ENCODE measurements around the gene RADIL.

- TF ChIP-seq CTCF (conservative IDR thresholded peaks at IDR 0.05; ENCODE audit: low read depth, low read length) (no peak), EZH2 (IDR thresholded peaks at IDR 0.05; ENCODE audit: low read length, unreplicated experiment) (no peak)
These were observed 26.3 kb downstream of the RADIL start for GRCh38 chr7:4857189-4857588.

All from PC-3 (cell line).